NCI-H748 treated with DMSO at 0.1 percent for 48 hours (cell line): ENCODE measurements around the gene ITPRIP.

ENCODE experiments used
- DNase-seq: peaks from one replicate; lab custom pipeline; 2025; lab: John Stamatoyannopoulos, UW

The ITPRIP gene, protein sequence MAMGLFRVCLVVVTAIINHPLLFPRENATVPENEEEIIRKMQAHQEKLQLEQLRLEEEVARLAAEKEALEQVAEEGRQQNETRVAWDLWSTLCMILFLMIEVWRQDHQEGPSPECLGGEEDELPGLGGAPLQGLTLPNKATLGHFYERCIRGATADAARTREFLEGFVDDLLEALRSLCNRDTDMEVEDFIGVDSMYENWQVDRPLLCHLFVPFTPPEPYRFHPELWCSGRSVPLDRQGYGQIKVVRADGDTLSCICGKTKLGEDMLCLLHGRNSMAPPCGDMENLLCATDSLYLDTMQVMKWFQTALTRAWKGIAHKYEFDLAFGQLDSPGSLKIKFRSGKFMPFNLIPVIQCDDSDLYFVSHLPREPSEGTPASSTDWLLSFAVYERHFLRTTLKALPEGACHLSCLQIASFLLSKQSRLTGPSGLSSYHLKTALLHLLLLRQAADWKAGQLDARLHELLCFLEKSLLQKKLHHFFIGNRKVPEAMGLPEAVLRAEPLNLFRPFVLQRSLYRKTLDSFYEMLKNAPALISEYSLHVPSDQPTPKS

DNA sequence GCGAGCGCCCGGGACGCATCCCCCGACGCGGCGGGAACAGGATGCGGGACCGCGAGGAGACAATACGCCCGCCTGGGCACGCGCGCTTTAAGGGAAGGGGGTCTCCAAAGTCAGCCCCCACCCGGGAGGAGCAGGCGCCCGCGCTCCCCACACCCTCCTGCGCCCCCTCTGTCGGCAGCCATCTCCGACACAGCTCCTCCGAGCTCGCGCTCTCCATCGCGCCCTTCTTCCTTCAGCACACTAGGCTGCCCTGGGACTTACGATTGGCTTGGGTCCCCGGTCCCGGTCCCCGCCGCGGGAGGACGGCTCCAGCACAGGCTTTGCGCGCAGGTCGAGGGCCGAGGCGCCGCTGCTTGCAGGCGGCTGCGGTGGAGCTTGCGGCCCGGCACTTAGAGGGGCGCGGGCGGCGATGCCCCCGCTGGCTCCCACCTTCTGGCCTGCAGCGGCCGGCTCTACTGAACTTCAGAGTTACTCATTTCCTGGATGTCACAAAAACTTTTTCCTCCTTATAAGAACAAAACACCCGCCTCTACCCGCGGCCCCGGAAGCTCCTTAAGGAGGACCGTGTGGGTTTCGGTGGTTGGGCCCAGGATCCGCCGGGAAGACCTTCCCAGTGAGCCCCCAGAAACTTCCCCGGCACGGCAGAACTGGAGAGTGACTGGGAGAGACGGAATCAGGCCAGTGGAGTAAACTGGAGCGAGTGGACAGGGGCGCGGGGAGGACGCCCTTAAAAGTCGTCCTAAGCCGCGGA lies at the start of gene ITPRIP:
TSS of gene ITPRIP (minus strand) at position 481 of the 751 bp plus-strand sequence. CDS start 22,414 bp downstream, outside the sequence.
- DNase-seq, result no peak

DNA sequence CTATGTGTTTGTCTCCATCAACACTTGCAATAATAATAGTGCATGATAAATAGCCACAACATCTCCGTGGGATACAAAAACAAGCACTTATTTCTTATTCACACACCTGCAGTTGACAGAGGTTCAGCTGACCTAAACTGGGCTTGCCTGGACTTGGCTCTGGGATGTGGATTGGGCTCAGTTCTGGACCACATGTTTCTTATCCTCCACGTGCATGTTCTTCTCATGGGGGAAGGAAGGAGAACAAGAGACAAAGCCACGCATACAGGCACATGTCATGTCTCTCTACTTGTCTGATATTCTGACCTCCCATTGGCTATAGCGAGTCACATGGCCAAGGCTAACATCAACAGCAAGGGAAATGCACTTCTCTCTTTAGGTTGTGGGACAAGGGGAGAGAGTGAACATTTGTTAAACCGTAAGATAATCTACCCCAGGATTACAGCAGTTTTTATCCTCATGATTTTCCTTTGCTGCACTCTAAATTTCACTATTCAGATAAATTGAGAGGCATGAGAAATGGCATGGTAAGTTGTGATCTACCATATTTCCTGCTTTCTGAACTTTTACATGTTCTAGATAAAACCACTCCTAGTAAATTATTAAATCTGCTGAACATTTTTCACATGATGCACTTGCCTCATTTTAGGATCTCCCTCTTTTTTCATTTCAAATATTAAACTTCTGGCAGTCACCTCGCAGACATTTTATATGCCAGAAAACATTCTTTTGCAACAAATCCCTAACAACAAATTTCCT lies 49.0 kb upstream of the ITPRIP start:
- DNase-seq, result no peak

DNA sequence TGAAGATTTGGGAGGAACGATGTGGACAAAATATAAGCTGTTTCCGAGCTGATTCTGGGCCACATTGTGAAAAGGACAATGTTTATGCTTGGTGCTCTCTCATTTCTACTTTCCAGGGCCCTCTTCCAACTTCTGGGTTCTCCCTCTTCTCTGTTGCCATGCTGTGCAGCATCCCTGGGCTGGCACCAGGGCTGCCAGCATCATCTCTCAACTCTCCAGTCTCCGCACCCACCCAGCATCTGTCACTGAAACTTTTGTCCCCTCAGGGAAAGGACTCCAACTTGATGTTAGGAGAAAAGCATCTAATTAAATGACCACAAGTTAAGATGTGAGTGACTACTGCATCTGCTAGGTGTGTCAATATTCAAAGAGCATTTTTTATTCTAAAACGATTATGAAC lies 42.1 kb upstream of the ITPRIP start:
- DNase-seq, result no peak

DNA sequence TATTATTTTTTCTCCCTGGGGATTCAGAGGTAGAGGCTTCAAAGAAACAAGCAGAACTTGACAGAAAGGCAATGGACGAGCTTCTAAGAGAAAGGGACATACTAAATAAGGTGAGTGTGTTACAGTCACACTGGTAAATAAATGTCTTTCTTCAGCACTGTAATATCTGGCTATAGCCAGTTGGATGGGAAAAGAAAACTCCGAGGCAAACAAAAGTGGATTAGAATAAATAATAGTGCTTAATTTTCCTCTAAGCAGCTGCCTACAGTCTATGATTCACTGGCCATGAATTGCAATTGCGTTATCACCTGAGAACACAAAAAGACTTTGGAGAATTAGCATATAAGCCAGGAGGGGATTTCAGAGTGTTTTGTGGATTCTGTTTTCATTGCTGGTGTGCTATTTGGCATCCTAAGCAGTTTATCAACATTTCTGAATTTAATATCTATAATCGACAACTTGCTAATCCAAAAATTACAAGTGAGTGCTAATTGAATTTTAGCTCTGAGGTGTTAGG lies 38.6 kb upstream of the ITPRIP start:
- no peak for DNase-seq

DNA sequence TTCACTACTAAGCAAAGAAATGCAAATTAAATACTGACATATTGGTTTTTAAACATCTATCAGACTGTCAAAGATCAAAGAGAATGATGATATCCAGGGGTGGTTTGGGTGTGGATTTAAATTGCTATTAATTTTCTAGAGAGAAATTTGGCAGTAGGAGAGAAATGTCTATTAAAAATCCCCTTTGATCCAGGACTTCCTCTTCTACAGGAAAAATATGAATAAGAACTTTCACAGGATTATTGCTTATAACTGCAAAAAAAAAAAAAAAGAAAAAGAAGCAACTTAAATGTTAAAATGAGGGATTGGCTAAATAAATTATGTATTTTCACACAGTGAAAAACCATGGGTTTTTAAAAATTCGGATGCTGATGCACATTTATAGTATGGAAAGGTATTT lies 36.3 kb upstream of the ITPRIP start:
- DNase-seq, result no peak

DNA sequence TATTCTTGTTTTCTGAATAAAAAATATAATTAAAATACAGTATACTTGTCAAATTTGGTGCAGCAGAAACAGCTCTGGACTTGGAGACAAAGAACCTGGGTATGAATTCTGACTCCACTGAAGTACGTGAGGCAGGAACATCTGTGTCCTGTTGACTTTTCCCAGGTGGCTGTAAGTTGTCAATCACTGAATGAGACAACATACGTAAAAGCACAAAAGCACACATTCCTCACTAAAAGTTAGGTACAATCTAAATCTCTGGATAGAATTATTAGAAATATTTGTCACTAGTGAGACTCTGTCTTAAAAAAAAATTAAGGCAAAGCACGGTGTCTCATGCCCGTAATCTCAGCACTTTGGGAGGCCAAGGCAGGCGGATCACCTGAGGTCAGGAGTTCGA lies 33.5 kb upstream of the ITPRIP start:
- DNase-seq, result no peak

DNA sequence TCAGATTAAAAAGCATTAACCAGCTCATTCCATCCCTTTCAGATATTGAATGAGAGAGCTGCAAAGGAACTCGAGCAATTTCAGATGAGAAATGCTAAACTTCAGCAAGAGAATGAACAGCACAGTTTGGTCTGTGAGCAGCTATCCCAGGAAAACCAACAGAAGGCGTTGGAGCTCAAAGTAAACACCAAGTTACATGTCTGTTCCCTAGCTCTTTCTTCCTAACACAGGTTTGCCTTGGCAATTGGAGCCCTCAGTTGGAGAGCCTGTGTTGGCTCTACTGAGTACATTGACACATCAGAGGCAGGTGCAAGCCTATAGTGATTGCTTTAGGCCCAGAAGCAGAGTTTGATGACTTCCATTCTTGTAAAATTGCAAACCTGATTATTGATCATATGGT lies 30.1 kb upstream of the ITPRIP start:
- DNase-seq, result no peak

DNA sequence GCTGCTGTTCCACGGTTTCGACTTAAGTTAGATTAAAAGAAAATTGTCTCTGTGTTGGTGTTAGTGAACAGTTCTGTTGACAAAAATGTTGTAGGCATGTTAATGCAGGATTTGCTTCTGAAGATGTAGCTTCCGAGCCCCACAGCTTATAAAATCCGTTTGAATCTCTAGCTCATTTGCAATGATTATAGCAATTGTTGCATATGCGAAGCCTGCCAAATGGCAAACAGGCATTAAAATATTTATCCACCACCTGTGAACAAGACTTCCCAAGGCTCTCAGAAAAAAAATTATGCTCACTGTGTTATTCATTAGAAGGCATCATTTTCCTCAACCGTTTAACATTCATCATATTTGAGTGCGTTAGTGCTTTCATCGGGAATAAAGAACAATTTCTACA lies 29.6 kb upstream of the ITPRIP start:
- DNase-seq, result no peak

DNA sequence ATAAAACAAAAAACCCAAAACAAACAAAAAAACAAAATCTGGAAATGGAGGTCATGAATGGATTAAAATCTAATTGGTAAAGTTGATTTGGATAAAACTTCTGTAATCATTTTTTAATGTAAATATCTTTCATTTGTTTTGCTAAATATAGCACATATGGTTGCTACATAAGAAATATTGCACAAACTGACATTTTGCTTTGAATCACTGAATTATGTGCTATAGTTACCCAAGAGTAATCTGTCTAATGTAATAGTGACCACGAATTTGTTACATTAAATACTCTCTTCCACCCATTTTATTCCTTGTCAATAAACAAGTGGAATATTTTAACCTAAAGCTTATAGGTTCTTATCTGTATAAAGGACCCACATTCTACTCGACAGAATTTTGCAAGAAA lies 21.5 kb upstream of the ITPRIP start:
- DNase-seq, result no peak

DNA sequence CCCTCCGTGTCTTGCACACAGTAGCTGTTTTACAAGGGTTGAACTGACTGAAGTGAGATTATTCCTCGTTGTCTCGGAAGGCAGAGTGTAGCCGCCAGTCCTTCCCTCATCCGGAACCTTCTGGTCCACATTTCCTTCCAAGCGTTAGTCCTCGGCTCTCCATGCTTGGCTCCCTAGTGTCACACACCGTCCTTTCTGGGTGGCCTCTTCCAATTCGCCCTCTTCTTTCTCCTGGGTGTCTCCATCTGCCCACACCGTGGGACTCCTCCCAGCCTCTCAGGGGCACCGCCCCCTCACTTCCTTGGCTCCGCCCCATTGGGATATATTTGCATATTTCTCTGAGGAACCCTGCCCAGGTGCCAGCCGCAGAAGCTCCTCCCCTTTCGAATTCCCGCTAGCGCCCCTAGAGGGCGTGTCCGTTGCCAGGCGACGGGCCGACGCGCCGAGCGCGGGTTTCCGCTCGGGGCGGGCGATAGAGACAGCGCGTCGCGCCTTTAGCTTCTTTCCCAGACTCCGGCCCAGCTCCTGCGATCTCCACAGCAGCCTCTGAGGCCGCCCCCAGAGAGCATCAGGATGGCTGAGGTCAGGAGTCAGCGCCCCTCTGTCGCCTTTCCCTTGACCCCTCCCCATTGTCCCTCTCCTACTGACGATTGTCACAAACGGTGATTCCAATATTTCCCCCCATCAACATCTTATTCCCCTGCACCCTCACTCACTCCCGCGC lies 15.2 kb upstream of the ITPRIP start, which contains the start of gene CFAP58:
TSS of gene CFAP58 (plus strand) at position 509 of the 724 bp plus-strand sequence. CDS start at position 574, 65 bp downstream.
- DNase-seq, result peak; percentile 80

DNA sequence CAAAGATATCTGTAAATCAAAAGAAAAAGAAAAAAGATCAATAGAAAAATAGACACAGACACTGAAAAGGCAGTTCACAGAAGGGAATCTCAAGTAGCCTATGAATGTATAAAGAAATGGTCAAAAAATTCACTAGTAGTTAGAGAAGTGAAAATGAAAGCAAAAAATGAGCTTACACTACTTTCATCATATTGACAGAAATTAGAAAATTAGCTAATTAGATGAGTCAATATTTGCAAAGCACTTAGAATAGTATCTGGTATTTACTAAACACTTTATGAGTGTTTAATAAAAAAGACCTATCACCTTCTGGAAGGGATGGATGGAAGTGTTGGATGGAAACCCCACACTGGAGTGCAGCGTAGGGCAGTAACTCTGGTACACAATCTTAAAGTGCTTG lies 13.7 kb upstream of the ITPRIP start:
- peak; percentile 17 for DNase-seq

DNA sequence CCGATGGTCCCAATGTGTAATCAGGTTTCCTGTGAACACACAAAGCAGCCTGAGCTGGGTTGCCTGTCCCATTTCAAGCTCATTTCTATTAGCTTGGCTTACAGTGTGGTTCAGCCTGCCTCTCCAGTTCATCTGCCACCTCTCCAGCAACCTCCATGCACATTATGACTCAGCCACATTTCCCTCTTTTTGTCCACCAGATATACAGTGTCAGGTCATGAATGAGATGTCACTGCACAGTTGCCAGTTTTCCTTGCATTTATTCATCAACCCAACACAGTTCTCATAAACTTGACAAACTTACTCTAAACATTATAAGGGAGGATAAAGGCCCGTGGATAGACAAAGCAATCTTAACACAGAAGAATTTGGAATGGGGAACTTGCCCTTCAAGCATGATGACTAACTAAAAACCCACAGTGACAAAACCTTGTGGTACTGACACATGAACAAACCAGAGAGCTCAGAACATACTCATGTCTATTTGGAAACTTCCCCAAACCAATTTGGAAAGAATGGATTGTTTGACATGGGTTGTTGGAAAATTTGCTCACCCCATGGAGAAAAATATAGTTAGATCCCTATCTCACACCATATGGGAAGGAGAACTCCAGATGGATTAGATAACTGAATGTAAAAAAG lies 12.9 kb upstream of the ITPRIP start:
- DNase-seq, result no peak

DNA sequence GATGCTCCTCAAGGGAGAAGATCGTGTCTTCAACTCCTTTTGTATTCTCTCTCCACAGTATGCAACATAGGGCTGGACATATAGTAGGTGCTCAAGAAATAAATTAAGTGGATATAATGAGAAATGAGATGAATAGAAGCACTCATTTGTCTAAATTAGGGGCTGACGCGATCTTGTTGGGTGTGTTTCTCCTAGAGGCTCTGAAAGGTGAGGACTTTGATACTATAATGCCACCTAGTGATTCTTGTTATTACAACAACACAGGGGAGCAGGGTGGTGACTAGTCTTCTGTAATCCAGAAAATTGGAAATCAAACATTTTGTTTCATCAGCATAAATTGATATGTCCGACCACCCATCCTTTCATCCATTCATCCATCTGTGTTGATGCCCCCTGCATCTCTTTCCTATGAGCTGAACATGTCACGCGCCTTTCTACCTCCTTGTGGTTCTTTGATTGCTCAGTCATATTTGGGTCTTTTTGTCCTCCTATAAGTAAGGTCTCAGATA lies 11.9 kb upstream of the ITPRIP start:
- DNase-seq, result peak; percentile 51

DNA sequence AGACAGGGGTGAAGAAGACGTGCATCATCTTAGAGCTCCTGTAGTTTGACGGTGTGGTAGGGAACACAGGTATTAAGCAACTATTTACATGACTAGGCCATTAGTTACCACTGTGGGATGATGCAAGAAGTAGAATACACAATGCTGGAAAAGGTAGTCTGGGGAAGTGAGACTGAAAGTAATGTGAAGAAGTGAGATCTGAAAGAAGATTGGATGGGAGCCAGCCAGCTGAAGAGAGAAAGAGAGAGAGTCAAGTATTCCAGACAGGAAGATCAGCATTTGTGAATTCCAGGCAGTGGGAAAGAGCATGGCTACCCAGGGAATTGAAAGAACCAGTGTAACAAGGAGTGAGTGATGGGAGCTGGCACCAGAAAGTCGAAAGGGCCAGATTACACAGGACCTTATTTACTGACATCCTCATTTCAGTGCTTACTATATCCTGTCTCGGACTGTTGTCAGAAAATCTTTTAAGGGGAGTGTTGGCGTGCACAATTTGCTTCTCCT lies 11.4 kb upstream of the ITPRIP start:
- DNase-seq, result no peak

DNA sequence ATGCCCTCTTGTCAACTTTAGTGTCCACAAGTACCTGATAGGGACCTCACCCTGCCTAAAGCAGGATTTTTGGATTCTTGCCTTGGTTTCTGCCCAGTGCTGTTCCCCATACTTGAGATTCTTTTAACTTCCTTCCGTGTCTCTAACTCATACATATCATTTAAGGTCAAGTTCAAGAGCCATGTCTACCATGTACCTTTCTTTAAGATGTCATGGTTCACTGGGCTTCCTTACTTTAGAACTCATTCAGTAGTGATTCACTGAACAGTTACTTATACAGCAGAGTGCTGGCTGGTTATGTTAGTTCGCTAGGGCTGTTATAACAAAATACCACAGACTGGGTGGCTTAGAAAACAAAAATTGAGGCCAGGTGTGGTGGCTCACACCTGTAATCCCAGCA lies 10.3 kb upstream of the ITPRIP start:
- no peak for DNase-seq

DNA sequence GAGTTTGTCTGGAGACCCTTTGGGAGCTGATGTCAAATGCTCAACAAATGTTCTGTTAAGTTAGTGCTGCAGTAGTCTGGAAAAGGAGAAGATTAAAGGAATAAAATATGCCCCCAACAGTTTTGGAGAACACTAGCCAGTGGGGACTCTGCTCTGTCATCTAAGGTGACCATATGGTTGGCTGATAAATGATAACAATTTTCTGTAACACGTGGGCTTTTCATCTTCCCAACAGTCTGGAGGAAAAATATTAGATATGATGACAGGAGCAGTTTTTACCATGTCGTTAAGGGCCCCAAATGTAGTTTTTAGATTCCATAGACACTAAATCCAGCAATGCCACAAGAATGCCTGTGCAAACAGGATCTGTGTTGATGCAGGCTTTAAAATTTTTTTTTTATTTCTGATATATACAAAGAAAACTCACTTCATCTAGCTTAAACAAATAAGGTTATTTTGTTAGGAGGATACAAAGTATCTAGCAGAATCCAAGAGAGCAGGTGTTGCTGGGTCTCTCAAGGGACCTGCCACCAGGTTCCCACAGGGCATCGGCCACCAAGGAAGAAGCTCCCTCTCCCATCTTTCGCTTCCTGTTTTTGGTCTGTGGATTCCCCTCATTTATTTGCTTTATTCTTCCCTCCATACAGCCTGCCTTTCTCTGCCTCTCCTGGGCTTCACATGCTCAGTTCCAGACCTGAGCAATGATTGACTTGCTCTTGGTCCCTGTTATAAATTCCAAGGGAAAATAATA lies 9.2 kb upstream of the ITPRIP start:
- no peak for DNase-seq

DNA sequence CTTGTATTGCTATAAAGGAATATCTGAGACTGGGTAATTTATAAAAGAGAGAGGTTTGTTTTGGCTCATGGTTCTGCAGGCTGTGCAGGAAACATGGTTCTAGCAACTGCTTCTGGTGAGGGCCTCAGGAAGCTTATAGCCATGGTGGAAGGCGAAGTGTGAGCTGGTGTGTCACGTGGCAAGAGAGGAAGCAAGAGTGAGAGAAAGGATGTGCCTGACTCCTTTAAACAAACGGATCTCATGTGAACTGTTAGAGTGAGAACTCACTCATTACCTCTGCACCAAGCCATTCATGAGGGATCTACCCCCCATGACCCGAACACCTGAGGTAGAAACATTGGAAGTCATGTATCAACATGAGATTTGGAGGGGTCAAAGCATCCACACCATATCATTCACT lies 7.7 kb upstream of the ITPRIP start:
- no peak for DNase-seq

DNA sequence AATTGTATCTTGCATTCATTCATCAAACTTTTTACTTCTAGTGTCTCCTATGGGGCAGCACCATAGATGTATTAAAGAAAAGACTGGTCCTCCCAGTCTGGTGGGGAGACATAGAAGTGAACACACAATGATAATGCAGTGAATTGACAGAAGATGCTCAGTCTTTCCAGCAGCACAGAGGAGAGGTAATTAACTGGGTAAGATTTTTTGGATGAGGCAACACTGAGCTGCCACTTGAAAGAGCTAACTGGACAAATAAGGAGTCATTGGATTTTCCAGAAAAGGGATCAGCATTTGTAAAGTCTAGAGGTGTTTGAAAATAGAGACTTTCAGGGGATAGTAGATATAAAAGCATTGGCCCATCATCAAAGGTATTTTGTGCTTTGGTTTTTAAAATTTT lies 7.2 kb upstream of the ITPRIP start:
- no peak for DNase-seq

DNA sequence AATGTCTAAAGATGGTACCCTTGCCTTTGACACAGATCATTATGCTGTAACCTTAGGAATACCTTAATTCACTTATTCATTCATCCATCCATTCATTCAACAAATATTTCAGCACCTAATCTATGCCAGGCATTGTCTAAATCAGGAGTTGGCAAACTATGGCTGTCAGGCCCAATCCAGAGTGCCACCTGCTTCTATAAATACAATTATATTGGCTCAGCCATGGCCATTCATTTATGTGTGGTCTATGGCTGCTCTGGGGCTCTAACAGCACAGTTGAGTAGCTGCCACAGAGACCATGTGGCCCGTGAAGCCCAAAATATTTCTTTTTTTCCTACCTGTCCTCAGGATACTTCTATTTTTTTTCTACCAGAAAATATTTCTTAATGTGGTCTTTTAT lies 6.0 kb upstream of the ITPRIP start:
- no peak for DNase-seq

DNA sequence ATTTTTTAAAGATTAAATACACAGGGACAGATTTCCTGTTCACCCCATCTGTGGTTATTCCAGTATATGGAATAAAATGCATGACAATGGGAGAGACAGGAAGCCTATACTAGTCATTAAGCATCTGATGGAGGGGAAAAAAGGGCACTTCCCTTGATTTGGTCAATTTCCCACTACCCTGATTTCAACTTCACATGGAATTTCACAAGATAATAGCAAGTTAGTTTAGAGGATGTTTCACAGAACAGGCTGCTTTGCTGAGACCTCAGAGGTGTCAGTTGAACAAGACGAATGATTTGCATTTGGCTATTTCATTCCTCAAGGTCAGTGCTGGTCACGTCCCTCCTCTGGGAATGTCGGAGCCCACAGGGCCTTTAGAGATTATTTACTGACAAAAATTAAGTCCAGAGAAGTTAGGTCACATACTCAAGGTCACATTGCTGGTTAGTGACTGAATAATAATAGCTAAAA lies 4.7 kb upstream of the ITPRIP start:
- DNase-seq, result no peak
